ENCODE measurements around the gene ARMS2. TPM values are rescaled to one million over a fixed set of nuclear protein-coding genes. Genes with fewer than 3 reads are reported as not detected.

Gene ARMS2
- total RNA-seq, 1 donor from 2014 or later: not detected

- peak; percentile 8 for DNase-seq
- intact Hi-C loops (cut with DNase I): no loop called here
- ATAC-seq (ENCODE audit: poor library complexity): no peak
These were observed 32.1 kb downstream of the ARMS2 start for GRCh38 chr10:122486406-122487080.

- DNase-seq: peak; percentile 33
- intact Hi-C loops (cut with DNase I): no loop called here
- ATAC-seq (ENCODE audit: poor library complexity): peak; percentile 65
These were observed 32.8 kb downstream of the ARMS2 start for GRCh38 chr10:122487174-122487765.

- DNase-seq (no peak), ATAC-seq (ENCODE audit: poor library complexity) (no peak)
- intact Hi-C loops (cut with DNase I): no loop called here
These were observed 35.8 kb downstream of the ARMS2 start for GRCh38 chr10:122490268-122490667.

- ATAC-seq (ENCODE audit: poor library complexity): no peak
- DNase-seq: no peak
- intact Hi-C loops (cut with DNase I): no loop called here
These were observed 36.6 kb downstream of the ARMS2 start for GRCh38 chr10:122490786-122491680.

GRCh38 chr10:122492006-122492405 lies 37.6 kb downstream of the ARMS2 start:
- ATAC-seq (ENCODE audit: poor library complexity): no peak
- intact Hi-C loops (cut with DNase I): no loop called here
- DNase-seq: no peak

GRCh38 chr10:122492999-122493481 lies 38.6 kb downstream of the ARMS2 start:
- DNase-seq: peak; percentile 52
- peak; percentile 62 for ATAC-seq (ENCODE audit: poor library complexity)
- intact Hi-C loops (cut with DNase I): no loop called here

- ATAC-seq (ENCODE audit: poor library complexity) (no peak), DNase-seq (no peak)
- intact Hi-C loops (cut with DNase I): no loop called here
These were observed 39.3 kb downstream of the ARMS2 start for GRCh38 chr10:122493761-122494160.

GRCh38 chr10:122494173-122494820 lies 39.8 kb downstream of the ARMS2 start:
- intact Hi-C loops (cut with DNase I): no loop called here
- no peak for DNase-seq
- no peak for ATAC-seq (ENCODE audit: poor library complexity)

- DNase-seq (peak; percentile 70), ATAC-seq (ENCODE audit: poor library complexity) (peak; percentile 16)
- intact Hi-C loops (cut with DNase I): no loop called here
These were observed 40.4 kb downstream of the ARMS2 start for GRCh38 chr10:122494833-122495232.

- DNase-seq (no peak), ATAC-seq (ENCODE audit: poor library complexity) (peak; percentile 29)
These were observed 41.2 kb downstream of the ARMS2 start for GRCh38 chr10:122495406-122496340.

GRCh38 chr10:122497241-122497640 lies 42.8 kb downstream of the ARMS2 start:
- DNase-seq (peak; percentile 4), ATAC-seq (ENCODE audit: poor library complexity) (no peak)
- intact Hi-C loops (cut with DNase I): no loop called here

More at GRCh38 chr10:122495406-122496340, 41.2 kb downstream of the ARMS2 start:
- intact Hi-C loops (cut with DNase I): no loop called here

GRCh38 chr10:122498521-122498920 lies 44.1 kb downstream of the ARMS2 start:
- DNase-seq (peak; percentile 56), ATAC-seq (ENCODE audit: poor library complexity) (peak; percentile 71)
- intact Hi-C loops (cut with DNase I): no loop called here

GRCh38 chr10:122499012-122499411 lies 44.6 kb downstream of the ARMS2 start:
- DNase-seq: peak; percentile 55
- ATAC-seq (ENCODE audit: poor library complexity): peak; percentile 11
- intact Hi-C loops (cut with DNase I): no loop called here

- intact Hi-C loops (cut with DNase I): no loop called here
- DNase-seq (peak; percentile 64), ATAC-seq (ENCODE audit: poor library complexity) (peak; percentile 75)
These were observed 45.1 kb downstream of the ARMS2 start for GRCh38 chr10:122499491-122499941.

- ATAC-seq (ENCODE audit: poor library complexity) (no peak), DNase-seq (no peak)
- intact Hi-C loops (cut with DNase I): no loop called here
These were observed 45.7 kb downstream of the ARMS2 start for GRCh38 chr10:122500194-122500593.

GRCh38 chr10:122500726-122501125 lies 46.3 kb downstream of the ARMS2 start:
- intact Hi-C loops (cut with DNase I): no loop called here
- ATAC-seq (ENCODE audit: poor library complexity): no peak
- peak; percentile 26 for DNase-seq

- intact Hi-C loops (cut with DNase I): no loop called here
- DNase-seq (peak; percentile 34), ATAC-seq (ENCODE audit: poor library complexity) (no peak)
These were observed 48.6 kb downstream of the ARMS2 start for GRCh38 chr10:122503012-122503411.
